T-helper 9 cell (primary cell): ENCODE data around the gene KLC3.
"Not testable (repeated sequence)": the region's sequence is repeated elsewhere in the genome, so short reads cannot be mapped to it uniquely, and the experiment has no call there.

ENCODE experiments used
- DNase-seq: peaks from one replicate; pipeline ENCODE4 v3.0.0-alpha.2; 2020
- total RNA-seq, 2 donors: gene quantifications; one replicate each; lab custom pipeline; 2026; lab: John Stamatoyannopoulos, UW

The KLC3 gene
- total RNA-seq, result 0 reads per million in 2 donors

DNA sequence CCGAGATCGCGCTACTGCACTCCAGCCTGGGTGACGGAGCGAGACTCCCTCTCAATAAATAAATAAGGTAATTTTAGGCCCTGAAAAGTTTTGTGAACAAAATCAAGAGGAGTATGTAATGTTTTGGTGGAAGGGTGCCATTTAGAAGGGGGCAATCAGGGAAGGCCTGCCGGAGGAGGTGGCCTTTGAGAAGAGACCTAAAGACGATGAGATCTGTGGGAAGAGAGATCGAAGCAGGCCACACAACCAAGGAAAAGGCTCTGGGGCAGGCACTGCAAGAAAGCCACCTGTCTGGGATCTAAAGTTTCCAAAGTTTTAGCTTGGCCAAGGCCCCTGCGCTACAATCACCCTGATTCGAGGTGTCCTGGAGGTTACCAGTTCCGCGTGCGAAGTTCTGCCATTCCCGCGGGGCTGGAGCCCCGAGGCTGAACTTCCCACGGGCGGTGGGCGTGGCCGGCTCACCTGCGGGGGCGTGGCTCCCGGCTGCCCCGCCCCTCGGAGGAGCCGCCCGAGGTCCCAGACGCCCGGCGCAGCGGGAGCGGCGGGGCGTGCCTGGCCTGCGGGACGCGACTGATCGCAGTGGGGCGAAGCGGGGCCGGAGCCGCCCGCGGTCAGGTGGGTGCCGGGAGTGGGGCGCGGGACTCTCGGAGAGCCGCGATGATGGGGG is at the start of gene KLC3:
Gene KLC3, plus strand, starts transcription at position 519 of the 667 bp plus-strand sequence. CDS start 4,792 bp downstream, outside the sequence.
- peak; percentile 30 for DNase-seq

DNA sequence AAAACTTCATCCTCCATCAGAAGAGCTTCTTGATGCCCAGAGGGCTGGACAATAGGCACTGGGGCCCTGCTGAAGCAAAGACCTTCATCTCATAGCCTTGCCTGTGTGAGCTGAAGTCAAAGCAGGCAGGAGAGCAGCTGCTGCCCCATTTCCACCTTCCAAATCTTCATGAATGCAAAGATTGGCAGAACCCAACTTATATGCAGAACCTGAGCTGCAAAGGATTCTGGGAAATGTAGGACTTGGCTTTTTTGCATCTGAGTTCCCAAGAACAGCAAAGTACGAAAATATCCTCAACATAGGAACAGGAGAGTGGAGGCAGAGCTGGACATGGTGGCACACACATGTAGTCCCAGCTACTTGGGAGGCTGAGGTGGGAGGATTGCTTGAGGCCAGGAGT is 48.7 kb upstream of the KLC3 start:
- DNase-seq, result no peak

DNA sequence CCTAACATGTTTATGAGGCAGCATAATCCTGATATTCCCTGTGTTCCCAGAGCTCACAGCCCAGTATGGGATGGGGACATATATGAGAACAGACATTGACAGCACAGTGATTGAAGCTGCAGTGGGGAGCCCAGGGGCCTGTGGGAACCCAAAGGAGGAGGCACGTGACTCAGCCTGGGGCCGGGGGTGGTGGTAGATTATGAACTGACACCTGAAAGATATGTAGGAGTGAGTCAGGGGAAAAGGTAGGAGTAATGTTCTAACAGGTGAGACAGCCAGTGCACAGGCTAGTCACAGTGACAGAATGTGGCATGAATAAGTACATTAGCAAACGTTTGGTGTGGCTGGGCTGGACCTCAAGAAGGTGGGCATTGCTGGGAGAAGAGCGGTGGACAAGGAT is 46.9 kb upstream of the KLC3 start:
- DNase-seq, result no peak

DNA sequence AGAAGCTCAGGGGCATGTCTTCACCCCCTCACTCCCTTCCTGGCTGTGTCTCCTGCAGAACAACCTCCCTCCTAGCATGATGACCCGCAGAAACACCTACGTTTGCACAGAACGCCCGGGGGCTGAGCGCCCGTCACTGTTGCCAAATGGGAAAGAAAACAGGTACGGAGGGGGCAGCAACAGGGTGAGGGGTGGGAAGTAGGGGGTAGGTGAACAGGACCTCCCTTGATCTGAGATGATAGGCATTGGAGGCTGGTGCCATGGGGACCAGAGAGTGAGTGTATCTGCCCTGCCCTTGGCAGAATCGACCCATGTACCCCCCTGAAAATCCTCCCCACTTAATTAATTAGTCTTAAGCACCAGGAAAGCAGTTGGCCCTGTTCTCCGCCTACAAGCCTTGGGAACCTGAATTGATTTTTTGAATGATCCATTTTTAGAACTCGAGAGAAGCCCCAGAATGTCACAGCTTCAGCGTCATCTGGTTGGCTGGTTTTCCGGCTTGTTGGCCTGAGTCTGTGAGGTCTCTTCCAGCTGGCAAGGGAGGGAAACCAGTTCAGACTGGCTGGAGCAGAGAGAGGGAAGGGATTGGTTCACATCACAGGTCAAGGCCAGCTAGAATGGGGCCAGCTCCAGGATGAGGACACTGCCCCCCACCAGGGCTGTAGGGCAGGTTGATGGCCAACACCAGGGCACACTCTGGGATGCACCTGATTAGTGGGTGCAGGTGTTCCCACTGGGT is 46.1 kb upstream of the KLC3 start:
- DNase-seq, result no peak

DNA sequence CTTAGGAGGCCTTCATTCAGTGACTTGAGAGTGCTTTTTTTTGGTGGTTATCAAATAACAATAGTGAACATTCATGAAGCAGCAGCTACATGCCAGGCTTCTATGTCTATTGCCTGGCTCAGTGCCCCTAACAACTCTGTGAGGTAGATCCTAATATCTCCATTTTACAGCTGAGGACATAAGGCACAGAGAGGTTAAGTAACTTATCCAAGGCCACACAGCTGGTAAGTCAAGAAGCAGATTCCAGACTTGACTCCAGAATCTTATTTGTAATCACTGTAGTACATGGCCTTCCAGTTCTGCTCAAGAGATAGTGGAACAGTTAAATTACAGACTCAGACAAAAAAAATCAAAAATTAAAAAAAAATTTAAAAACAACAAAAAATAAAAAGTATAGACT is 44.7 kb upstream of the KLC3 start:
- no peak for DNase-seq

DNA sequence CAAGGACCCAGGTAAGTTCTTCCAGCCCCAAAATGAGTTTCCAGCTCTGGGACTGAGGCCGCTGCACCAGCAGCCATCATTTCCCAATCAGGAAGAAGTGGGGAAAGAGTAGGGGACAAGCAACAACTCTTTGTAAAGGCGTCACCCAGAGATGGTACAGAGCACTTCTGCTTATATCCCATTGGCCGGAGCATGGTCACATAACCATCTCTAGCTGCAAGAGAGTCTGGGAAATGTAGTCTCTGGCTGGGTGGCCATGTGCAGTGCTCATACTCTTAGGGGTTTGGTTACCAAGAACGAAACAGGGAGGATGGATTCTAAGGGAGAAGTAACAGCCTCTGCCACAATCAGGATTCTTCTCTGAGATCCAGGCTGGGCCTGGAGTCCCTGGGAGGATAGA is 44.2 kb upstream of the KLC3 start:
- DNase-seq, result no peak

DNA sequence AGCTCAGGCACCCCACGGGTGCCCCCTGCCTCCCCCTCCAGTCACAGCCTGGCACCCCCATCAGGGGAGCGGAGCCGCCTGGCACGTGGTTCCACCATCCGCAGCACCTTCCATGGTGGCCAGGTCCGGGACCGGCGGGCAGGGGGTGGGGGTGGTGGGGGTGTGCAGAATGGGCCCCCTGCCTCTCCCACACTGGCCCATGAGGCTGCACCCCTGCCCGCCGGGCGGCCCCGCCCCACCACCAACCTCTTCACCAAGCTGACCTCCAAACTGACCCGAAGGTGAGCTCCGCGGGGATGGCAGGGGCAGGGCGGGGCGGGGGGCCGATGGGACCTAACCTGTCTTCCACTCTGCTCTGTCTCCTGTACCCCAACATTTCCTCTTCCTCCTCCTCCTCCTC is 42.9 kb upstream of the KLC3 start:
- no peak for DNase-seq

DNA sequence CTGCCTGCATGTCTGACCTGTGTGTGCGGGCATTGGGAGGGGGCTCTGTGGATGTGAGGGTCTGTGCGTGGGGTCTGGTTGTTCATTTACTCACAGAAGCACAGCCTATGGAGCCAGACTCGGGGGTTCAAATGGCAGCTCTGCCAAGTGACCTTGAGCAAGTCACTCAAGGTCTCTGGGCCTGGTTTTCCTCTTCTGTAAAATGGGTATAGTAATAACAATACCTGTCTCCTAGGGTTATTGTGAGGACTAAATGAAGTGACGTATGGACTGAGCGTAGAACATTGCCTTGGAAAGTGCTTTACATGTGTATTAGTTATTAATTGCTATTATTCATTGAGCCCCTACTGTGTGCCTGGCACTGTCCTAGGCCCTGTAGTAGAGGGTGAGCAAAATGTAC is 42.3 kb upstream of the KLC3 start:
- no peak for DNase-seq

DNA sequence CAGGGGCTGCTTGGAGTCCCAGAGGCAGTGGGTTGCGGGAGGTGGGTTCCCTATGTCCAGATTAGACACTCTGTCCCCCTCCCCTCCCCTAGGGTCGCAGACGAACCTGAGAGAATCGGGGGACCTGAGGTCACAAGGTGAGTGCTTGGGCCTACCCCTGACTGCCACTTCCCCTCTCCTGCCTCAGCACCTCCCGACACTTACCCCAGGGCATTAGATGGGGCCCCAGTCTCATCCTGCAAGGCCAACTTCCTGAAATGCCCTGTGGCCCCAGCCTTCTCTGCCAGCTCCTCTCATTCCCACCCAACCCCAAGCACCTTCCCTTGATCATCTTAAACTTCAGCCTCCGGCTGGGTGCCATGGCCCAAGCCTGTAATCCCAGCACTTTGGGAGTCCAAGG is 40.8 kb upstream of the KLC3 start:
- DNase-seq, result no peak

DNA sequence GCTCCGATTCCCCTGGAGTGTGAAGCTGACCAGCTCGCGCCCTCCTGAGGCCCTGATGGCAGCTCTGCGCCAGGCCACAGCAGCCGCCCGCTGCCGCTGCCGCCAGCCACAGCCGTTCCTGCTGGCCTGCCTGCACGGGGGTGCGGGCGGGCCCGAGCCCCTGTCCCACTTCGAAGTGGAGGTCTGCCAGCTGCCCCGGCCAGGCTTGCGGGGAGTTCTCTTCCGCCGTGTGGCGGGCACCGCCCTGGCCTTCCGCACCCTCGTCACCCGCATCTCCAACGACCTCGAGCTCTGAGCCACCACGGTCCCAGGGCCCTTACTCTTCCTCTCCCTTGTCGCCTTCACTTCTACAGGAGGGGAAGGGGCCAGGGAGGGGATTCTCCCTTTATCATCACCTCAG is 38.1 kb upstream of the KLC3 start:
- DNase-seq, result no peak

DNA sequence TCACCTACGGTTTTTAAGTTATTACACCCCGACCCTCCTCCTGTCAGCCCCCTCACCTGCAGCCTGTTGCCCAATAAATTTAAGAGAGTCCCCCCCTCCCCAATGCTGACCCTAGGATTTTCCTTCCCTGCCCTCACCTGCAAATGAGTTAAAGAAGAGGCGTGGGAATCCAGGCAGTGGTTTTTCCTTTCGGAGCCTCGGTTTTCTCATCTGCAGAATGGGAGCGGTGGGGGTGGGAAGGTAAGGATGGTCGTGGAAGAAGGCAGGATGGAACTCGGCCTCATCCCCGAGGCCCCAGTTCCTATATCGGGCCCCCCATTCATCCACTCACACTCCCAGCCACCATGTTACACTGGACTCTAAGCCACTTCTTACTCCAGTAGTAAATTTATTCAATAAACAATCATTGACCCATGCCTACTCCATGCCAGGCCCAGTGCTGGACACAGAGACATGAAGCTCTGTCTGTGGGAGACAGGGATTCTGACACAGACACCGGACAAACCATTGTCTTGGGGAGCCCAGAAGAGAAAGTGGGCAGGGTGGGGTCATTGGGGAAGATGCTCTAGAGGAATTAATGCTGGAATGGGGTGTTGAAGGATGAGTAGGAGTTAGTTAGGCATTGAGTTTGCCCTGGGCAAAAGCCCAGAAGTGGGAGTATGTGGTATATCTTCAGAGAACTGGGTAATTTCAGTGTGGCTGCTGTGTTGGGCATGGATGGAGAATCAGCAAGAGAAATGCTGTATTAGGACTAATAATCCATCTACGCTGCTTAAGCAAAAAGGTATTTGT is 37.1 kb upstream of the KLC3 start:
- no peak for DNase-seq

DNA sequence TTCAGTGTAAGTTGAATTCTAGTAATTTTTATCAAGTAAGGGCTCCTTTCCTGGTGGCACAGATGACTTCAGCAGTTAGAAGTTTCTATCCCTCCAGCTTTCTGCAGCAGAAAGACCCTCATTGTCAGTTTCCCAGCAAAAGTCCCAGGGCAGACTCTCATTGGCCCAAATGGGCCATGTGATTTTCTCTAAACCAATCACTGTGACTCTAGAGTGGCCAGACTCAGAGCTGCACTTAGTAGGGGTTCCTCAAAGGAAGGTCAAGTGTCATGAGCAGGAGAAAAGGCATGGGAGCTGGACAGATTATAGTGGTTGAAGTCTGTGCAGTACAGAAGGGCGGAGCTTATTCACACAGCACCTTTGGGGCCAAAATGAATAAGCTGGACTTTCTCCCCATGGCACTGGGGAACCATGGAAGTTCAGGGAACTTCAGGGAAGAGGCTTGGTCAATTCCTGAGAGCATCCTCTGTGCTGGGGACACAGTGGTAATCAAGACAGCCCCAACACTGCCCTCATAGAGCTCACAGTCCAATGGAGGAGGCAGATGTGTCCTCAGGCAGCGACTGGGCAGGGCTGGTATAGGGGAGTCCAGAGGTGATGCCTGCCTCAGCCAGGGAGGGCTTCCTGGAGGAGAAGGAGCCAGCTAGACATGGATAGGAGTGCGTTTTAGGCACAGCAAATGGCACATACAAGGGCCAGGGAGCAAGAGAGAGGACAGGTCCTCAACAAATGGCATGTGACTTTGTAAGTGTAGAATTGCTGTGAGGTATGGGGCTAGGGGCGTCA is 36.2 kb upstream of the KLC3 start:
- no peak for DNase-seq

DNA sequence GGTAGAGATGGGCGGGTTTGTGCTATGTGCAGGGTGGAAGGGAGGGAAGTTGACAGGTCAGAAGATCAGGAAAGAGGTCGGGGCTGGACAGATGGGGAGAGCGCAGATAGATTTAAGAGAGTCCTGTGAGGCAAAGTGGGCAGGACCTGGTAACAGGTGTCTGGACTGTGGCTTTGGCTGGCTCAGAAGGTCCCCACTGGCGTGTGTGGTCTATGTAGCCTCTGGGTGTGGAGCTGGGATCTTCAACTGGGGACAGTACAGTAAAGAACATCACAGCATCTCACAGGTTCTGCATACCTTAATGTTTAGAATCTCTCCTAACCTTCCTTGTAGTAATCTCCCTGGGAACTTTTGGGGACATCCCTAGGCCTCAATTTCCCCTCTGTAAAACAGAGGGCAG is 35.5 kb upstream of the KLC3 start:
- no peak for DNase-seq

DNA sequence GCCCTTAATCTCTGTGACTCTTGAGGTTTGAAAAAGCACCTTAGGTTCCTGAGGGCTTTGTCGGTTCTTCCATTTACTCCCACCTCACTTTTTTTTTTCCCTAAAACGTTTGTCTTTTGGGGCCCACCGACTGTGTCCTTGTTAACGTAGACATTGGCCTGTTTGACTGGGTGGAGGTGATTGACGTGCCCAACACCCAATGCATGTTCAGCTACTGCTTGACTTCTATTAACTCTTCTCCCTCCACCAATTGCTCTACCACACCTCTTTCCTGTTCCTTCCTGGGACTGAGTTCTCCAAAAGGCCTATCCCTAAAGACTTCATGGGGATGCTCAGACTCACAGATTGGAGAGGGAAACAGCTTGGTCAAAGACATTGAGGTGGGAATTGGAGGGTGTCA is 35.1 kb upstream of the KLC3 start:
- no peak for DNase-seq

DNA sequence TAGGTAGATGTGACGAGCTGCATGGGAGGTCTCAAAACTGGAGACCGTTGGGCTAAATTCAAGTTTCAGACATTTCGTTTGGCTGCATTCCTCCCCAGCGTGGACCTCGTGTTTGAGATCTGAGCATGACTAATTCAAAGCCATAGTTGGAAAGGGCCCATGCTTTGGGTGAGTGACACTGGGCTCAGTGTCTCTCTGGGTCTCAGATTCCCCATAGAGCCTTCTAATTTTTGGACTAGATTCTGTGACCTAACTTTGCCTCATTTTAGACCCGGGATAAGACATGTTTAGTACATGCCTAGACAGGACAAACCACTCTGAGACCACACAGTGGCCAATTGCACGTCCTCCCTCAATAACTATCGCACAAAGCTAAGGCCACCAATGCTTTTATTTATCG is 34.5 kb upstream of the KLC3 start:
- no peak for DNase-seq

DNA sequence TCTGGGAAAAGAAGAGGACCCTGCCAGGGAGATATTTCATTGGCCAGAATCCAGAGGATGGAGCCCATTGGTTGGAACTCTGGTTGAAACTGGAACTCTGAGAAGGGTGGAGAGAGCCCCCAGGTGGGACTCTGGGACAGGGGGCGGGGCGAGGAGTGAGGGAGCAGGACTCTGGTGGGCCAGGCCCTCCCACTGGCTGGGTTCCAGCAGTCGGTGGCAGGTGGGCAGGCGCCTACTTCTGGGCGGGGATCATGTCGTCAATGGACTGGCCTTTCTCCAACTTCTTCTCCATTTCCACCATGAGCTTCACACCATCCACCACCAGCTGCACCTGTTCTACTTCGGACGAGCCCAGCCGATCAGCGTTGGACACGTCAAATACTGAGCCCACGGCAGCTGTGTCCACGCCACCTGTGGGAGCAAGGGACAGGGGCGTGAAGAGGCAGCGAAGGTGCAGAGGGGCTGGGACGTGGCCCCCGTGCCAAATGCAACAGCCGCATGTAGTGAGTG is 34.0 kb upstream of the KLC3 start:
- no peak for DNase-seq

DNA sequence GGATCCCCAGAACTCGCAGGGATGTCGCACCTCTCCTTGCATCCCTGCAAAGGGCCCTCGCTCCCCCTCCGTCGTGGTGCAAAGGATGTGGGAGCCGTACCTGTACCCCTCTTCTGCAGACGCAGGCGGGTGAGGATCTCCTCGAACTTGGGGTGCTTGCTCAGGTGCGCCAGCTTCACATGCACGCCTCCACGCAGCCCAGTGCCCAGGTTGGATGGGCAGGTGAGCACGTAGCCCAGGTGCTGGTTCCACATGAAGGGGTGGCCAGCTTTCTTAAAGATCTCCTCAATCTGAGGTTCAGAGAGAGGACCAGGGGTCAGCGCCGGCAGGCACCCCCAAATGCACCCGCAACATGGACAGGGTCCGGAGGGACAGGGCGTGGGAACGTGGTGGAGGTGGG is 33.2 kb upstream of the KLC3 start:
- DNase-seq, result no peak

DNA sequence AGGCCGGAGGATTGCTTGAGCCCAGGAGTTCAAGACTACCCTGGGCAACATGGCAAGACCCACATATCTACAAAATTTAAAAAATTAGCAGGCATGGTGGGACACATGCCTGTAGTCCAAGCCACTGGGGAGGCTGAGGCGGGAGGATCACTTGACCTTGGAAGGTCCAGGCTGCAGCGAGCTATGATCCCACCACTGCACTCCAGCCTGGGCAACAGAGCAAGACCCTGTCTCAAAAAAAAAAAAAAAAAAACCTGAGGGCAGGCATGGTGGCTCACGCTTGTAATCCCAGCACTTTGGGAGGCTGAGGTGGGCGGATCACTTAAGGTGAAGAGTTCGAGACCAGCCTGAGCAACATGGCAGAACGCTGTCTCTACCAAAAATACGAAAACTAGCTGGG is 31.2 kb upstream of the KLC3 start:
- not testable (repeated sequence) for DNase-seq

DNA sequence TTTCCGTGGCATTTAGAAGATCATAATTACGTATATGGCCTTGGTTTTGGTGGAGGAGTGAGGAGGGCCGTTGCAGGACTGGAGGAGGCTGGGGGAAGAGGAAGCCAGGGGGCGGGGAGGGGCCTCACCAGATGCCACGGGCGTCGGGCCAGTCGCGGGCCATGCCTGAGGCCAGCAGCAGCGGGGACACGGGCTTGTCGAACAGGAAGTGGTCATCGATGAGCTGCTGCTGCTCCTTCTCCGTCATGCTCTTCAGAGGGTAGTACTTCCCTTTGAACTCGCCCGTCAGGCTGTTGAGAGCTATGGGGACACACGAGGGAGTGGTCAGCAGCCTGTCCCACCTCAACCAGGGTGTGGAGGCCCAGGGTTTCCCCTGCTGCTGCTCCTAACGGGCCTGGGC is 28.9 kb upstream of the KLC3 start:
- no peak for DNase-seq

DNA sequence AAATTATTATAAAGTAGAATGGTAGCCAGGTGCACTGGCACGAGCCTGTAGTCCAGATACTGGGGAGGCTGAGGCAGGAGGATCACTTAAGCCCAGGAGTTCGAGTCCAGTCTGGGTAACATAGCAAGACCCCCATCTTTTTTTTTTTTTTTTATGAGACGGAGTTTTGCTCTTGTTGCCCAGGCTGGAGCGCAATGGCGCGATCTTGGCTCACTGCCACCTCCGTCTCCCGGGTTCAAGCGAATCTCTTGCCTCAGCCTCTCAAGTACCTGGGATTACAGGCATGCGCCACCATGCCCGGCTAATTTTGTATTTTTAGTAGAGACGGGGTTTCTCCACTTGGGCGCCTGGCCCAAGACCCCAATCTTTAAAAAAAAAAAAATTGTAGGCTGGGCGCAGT is 28.3 kb upstream of the KLC3 start:
- DNase-seq, result not testable (repeated sequence)

DNA sequence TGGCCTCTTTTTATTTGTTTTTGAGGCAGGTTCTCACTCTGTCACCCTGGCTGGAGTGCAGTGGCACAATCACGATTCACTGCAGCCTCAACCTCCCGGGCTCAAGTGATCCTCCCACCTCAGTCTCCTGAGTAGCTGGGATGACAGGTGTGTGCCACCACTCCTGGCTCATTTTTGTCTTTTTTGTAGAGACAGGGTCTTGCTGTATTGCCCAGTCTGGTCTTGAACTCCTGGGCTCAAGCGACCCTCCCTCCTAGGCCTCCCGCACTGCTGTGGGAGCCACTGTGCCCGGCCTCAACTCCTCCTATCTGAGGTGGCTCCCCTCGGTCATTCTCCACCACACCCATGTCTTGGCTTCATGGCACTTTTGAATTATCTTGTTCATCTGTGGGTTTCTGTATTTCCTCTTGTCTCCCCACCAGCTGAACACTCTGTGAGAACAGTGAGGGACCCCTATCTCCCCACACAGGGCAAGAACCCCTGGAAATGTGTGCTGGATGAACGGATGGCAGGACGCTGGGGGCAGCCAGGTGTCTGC is 25.8 kb upstream of the KLC3 start:
- no peak for DNase-seq

DNA sequence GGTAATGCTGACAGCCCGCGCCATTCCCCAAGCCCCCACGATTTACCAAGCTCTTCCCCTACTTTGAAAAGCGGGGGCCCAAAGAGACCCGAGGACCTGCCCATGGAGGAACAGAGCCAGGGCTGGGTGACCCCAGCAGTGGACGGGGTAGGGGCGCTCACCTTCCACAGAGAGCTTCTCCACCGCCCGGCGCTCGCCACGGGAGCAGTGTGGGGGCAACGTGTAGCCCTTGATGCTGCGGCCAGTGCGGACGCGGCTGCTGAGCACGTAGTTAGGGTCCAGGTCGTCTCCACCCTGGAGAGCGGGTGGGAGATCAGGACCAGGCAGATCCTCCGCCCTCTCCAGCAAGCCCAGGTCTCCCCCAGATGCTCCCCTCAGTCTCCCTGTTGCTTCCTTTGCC is 25.2 kb upstream of the KLC3 start:
- DNase-seq, result no peak
